NCI-H2171 treated with DMSO at 0.1 percent for 48 hours (cell line): ENCODE results near the gene SOBP.
A peak's percentile ranks its signal among the peaks of the same experiment; 100 is the strongest.
"Not testable (repeated sequence)": the region's sequence is repeated elsewhere in the genome, so short reads cannot be mapped to it uniquely, and the experiment has no call there.

ENCODE experiments used
- DNase-seq: peaks from one replicate; lab custom pipeline; 2025; lab: John Stamatoyannopoulos, UW

Gene SOBP

DNA sequence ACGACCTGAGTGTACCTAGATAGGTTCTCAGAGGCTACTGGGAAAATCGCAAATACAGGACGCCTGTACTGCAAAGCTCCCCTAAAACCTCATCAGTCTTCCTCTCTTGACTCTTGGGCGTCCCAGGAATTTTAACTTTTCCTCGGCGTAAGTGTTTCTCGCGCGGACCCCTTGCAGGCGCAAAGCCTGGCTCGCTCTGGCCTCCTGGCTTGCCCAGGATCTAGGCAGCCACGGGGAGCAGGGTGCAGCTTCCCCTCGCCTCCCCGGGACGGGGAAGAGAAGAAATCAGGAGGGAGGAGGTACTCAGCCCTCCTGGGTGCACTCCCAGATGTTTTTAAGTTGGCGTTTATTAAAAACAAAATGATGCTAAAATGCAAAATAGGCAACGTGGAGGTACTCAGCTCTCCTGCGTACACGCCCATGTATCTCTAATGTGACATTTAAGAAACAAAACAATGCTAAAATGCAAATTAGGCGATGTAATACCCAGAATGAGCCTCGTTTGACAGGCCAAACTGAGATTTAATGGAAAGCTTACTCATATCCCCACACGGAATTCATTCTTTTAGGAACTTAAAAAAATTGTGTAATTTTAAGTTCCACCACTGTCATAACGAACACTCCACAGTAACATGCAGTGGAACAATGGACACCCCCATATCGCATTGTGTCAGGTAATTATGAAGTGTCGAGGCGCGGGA, 1.6 kb upstream of the SOBP start:
- no peak for DNase-seq

DNA sequence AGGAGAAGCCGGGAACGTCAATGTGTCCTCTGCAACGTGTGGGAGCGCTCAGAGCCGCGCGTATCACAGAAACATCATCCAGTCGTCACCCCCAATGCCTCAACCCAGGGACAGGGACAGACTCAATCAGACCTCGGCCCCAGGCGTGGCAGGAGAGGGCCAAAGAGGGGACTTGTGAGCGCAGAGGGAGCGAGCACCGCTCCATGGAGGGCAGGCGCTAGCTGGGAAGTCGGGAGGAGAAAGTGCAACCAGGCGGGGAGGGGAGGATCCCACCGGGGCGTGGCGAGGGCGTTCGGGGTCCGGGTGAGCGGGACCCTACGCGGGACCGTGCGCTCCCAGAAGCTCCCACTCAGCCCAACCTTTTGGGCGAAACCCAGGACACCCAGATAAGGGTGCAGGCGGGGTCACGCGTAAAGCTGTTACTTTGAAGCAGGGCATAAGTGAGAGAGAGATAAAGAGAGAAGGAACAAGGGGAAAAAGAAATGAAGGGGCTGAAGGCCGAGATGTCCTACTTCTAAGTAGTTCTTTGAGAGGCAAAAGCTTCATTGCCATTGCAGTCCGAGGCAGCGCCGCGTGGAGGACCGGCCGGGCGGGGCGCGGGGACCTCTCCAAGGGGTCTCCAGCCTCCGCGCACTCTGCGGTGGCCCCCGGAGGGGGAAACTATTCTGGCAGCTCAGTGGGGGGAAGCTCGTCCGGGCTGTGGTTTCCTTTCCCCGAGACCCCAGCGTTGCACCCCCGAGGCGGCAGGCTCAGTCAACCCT, 862 bp upstream of the SOBP start:
- DNase-seq, result peak; percentile 62

GRCh38 chr6:107490566-107491137, 735 bp downstream of the SOBP start:
- no peak for DNase-seq

DNA sequence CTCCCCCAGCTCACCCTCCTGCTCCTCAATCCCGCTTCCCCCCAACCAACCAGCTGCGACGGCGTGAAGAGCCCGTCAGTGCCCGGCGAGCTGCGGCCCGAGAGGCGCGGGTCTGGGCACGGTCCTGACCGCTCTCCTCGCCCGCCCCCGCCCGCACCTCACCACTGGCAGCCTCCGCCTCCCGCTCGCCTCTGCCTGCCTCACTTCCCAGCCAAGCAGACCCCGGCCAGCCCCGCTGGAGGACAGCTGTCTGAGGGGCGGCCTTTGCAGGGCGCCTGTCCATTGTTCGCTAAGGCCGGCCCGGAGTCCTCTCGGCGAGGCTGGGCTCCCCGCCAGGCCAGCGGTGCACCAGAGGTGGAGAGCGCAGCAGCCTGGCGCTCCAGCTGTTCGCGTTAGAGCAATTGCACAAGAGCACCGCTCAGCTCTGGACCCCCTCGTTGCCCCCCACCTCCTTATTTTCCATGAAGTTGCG, 1.3 kb downstream of the SOBP start:
- DNase-seq, result no peak

GRCh38 chr6:107491760-107492660, 2.1 kb downstream of the SOBP start:
- peak; percentile 26 for DNase-seq

DNA sequence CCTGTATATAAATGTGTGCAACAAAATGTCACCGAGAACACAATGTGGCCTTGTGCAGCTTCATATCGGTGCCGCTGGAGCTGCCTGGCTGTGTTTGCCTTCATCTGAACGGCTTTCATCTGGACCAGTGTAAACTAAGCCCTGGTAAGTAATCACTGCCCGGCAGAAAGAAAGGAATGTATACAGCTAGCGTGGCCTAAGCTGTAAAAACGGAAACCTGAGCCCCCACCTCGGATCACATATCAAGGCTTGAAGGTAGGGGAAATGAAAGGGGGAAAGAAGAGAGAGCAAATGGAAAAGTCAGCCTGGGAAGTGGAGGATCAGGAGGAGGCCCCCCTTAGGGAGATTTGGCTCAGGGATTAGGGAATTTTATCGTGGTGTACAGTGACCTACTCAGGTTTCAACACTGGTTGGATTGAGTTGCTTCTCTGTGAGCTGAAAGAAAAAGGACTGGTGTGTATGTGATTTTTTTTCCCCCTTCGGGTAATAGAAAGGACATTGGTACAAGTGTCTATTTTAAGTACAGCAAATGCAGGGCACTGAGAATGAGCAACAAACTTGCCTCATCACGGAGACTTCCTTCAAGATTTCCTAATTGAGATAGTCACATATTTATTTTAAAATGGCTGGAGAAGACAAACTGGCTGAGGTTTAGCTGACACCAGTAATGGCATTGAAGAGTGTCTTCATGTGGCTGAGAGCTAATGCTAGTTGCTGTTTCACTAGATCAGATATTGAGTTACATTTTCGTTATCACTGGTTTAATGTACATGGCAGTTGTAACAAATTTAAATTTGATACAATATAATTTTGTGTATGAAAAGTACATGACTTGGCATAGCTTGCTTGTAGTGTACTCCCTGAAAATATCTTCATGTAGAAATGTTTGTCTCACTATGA, 3.5 kb downstream of the SOBP start:
- peak; percentile 77 for DNase-seq

GRCh38 chr6:107495196-107495643, 5.3 kb downstream of the SOBP start:
- DNase-seq, result no peak

- DNase-seq, result no peak
These were observed 6.1 kb downstream of the SOBP start for GRCh38 chr6:107495971-107496370.

GRCh38 chr6:107496892-107497684, 7.2 kb downstream of the SOBP start:
- DNase-seq, result no peak

DNA sequence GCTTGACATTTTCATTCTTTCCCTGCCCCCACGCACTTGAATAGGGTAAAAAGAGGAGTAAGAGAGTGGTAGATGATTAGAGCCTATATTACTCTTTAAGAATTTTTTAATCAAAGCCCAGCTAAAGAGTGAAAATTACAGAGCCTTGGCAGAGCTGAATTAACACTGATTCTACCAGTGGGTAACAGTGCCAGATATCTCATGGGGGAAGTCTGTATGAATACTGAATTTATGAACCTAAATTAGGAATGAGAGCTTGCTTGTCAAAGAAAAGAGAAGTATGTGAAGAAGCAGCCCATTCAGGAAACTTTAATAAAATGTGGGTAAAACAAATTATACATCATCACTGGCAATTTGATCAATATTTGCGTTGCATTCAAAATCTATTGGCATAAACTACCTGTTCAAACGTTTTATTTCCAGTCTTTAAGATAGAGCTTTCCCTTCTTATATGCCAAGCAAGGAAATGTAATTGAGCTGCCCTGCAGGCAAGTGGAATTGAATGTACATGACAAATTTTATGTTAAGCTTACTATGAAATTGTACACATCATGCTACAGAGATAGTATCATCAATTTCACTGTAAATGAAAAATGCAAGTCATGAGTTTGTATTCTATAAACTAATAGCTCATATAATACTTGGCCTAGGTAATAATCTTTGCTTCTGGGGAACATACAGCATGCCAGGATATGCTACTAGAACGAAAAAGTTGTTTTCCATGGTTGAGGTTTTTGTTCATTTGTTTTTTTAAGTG, 14.5 kb downstream of the SOBP start:
- DNase-seq, result no peak

DNA sequence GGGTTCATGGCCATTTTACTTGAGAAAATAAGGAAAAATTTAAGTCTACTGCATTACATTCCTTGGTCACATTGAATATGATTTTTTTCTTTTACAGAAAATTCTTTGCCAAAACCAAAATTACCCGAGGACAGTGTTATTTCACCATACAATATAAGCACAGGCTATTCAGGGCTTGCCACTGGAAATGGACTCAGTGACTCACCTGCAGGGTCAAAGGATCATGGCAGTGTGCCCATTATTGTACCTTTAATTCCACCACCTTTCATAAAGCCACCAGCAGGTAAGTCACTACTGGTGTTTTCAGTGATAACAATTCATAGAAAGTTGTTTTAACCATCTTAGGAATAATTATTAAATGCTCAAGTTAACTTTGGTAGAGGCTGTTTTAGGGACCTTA, 16.2 kb downstream of the SOBP start:
- DNase-seq, result no peak

GRCh38 chr6:107509506-107509905, 19.6 kb downstream of the SOBP start:
- DNase-seq, result no peak

DNA sequence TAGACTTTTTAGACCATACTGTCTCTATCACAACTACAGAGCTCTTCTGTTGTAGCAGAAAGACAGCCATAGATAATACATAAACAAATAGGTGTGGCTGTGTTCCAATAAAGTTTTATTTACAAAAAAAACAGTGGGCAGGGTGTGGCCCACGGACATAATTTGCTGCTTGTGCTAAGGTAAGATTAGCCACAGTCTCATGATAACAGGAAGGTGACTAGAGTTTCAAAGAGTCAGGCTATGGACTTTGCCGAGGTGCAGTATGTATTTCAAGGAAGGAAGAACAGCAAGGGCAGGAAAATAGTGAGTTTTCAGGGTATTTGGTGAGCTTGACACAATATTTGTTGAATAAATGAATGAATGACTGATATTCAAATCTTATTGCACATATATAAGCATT, 20.2 kb downstream of the SOBP start:
- DNase-seq, result no peak

GRCh38 chr6:107511511-107511993, 21.6 kb downstream of the SOBP start:
- DNase-seq, result no peak

GRCh38 chr6:107513214-107513613, 23.3 kb downstream of the SOBP start:
- DNase-seq, result no peak

DNA sequence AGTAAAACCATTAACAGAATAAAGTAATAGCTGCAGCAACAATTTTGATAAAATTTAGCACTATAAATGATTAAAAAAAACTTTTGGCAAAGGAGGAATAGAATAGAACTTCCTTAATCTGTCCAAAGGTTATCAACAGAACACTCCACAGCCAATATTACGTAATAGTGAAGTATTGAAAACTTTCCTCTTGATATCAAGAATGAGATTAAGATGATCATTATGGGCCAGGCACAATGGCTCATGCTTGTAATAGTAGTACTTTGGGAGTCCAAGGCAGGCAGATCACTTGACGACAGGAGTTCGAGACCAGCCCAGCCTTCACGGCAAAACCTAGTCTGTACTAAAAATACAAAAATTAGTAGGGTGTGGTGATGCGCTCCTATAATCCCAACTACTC, 26.0 kb downstream of the SOBP start:
- DNase-seq, result no peak

- DNase-seq, result no peak
These were observed 27.4 kb downstream of the SOBP start for GRCh38 chr6:107517274-107517673.

- not testable (repeated sequence) for DNase-seq
These were observed 29.3 kb downstream of the SOBP start for GRCh38 chr6:107519224-107519623.

GRCh38 chr6:107520706-107521105, 30.8 kb downstream of the SOBP start:
- DNase-seq, result not testable (repeated sequence)
